DMS153 (cell line): Measurements from ENCODE around the gene AXL.
"Not testable (repeated sequence)": the region's sequence is repeated elsewhere in the genome, so short reads cannot be mapped to it uniquely, and the experiment has no call there.

Experiments
- DNase-seq: peaks from one replicate; lab custom pipeline; 2025; lab: John Stamatoyannopoulos, UW

Gene AXL

GRCh38 chr19:41218615-41219507 lies at the start of gene AXL:
Gene AXL, plus strand, starts transcription at chr19:41219223. Its CDS starts 170 bp downstream, at chr19:41219393.
- no peak for DNase-seq

GRCh38 chr19:41172297-41173164 lies 46.5 kb upstream of the AXL start:
- DNase-seq: no peak

DNA sequence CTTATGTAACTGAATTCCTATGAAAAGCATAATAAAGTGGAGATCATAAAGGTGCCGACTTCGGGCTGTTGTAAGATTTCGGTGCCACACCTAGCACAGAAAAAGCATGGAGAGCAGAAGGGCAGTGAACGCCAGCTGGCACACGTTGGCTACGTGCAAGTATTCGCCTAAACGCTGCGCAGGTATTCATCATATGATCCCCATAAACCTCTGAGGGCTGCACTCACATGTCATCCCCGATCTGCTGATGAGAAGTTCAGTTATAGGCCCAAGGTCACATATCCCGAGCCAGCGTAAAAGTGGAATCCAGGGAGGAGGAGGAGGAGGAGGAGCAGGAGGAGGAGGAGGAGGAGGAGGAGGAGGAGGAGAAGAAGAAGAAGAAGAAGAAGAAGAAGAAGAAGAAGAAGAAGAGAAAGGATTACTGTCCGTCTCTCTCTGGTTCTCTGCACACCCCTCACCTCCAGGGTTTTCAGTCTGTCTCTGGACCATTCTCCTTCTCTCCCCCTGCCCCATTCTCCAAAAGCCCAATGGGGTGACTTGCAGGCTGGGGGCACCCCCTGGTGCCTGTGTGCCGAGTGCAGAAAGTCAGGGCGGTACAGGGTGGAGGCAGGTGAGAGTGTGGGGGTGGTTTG lies 44.6 kb upstream of the AXL start:
- DNase-seq: no peak

DNA sequence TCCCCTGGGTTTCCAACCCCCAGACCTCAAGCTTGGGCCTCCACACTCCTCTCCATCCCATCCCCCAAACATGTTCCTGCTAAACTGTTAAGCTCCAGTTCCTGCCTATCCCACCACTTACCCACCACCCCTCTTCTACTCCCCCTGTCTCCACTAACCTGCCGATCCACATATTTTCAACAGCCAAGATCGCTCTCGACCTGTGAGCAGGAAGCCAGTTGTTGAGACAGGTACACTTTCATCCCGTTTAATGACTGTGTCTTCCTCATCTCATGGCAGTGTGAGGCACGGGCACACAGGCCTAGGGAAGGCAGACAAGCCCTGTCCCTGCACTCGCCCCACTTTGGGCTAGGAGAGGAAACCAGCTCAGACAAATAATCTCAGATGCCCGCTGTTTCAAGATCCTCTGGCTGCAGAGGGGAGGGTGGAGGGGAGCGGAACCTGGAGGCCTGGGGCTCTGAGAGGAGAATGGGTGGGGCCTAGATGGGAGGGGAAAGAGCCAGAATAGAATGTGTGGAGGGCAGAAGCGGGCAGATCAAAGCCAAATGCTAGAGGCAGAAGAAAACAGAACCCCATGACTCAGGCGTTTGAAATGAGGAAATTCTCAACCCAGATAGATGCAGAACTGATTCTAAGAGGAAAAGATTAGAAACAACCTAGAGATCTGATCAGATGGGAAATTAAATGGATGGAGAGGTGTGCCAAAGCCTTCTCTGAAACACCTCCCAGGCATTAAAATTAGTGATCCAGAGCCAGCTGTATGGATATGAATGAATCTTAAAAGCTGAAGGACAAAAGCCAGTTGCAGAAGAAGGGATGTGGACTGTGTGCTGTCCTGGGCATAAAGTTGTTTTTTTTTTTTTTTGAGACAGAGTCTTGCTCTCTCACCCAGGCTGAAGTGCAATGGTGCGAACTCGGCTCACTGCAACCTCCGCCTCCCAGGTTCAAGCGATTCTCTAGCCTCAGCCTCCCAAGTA lies 42.9 kb upstream of the AXL start:
- no peak for DNase-seq

- not testable (repeated sequence) for DNase-seq
These were observed 38.9 kb upstream of the AXL start for GRCh38 chr19:41180173-41180572.

DNA sequence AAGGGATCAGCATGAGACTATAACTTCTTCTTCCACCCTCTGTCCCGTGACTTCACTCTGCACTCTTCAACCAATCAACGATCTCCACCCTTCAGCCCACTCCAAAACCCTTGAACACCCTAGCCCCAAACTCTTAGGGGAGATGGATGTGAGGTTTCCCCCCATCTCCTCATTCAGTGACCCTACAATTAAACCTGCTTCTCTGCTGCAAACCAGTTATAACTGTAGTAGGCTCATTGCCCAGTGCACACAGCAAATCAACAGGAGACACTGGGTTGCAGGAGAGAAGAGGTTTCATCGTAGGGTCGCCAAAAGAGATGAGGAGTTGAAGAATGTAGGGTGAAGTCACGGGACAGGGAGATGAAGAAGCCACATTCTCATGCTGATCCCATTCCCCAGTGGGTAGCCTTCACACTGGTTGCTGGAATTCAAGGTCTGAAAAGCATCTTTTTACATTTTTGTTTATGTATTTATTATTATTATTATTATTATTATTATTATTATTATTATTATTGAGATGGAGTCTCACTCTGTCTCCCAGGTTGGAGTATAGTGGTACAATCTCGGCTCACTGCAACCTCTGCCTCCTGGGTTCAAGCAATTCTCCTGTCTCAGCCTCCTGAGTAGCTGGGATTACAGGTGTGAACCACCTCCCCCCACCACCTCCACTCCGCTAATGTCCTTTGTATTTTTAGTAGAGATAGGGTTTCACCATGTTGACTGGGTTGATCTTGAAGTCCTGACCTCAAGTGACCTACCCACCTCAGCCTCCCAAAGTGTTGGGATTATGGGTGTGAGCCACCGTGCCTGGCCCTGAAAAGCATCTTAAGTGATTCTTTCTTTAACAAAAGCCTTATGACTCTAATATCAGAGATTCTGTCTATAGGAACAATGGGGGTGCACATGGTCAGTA lies 31.8 kb upstream of the AXL start:
- no peak for DNase-seq

GRCh38 chr19:41187884-41188279 lies 31.1 kb upstream of the AXL start:
- DNase-seq: no peak

- no peak for DNase-seq
These were observed 29.5 kb upstream of the AXL start for GRCh38 chr19:41189425-41190065.

DNA sequence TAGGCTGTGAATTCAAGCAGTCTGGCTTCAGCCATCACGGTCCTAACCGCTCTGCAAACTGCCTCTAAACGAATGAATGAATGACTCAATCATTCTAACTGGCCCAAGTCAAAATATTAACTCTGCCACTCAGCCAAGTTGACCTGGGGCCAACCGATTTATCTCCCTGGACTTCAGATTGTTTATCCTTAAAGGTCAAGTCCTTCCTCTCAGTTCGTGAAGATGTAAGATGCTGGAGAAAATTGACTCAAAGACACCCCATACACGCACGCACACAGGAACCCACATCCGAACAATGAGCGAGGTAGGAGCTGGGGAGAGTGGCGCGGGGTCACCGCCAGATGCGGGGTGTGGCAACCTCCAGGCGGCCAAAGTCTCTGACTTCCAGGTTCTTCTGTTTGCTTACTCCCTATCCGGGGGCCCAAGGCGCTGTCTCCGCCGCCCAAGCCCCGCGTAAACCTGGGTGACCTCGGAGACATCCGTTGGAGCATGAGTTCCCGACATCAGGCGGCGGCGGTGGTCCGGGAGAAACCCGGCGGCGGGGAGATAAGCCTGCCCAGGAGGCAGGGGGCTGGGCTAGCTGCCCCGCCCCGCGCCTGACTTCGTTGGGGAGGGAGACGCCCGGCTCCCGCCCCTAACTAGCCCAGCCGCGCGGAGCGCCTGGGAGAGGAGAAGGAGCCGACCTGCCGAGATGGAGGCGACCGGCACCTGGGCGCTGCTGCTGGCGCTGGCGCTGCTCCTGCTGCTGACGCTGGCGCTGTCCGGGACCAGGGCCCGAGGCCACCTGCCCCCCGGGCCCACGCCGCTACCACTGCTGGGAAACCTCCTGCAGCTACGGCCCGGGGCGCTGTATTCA lies 26.2 kb upstream of the AXL start, which contains the start of gene CYP2S1:
TSS of gene CYP2S1 (plus strand) at position 646 of the 856 bp plus-strand sequence. CDS start at position 692, 46 bp downstream.
- DNase-seq: no peak

- DNase-seq: no peak
These were observed 25.4 kb upstream of the AXL start for GRCh38 chr19:41193430-41194156.

GRCh38 chr19:41194157-41194552 lies 24.9 kb upstream of the AXL start:
- DNase-seq: no peak

DNA sequence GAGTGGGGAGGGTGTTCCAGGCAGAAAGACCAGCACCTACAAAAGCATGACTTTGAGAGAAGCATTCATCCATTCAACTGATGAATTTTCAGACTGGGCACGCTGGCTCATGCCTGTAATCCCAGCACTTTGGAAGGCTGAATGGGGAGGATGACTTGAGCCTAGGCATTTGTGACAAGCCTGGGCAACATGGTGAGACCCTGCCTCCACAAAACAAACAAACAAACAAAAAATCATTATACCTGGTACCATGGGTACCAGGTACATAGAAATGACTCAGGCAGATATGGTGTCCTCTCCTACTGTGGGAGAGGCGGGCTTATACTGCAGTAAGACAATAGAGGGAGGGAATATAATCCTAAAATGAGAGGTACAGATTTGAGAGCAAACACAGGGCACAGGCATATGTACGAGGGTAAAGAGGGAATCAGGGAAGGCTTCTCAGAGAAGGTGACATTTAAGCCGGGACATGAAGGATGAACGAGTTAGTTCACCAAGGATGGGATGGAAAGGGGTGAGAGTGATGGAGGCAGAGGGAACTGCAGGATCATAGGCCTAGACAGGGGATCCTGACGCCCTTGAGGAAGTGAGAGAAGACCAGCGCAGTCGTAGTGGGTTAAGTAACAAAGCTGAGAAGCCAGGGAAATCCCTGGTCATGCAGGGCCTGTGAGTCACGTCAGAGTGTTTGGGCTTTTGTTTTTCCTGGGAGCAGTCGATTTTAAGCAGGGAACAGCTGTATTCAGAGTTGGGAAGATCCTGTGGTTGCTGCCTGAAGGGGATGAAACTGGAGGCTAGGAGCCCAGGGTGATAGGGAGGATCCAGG lies 23.1 kb upstream of the AXL start:
- DNase-seq: no peak

DNA sequence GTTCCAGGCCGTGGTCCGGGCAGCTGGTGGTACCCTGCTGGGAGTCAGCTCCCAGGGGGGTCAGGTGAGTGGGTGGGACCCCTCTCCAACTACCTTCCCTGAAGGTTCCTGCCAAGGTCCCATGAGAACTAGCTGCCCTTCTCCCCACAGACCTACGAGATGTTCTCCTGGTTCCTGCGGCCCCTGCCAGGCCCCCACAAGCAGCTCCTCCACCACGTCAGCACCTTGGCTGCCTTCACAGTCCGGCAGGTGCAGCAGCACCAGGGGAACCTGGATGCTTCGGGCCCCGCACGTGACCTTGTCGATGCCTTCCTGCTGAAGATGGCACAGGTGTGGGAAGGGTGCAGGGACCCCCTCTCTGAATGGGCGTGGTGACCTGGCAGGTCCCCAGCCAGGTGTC lies 20.5 kb upstream of the AXL start:
- no peak for DNase-seq

DNA sequence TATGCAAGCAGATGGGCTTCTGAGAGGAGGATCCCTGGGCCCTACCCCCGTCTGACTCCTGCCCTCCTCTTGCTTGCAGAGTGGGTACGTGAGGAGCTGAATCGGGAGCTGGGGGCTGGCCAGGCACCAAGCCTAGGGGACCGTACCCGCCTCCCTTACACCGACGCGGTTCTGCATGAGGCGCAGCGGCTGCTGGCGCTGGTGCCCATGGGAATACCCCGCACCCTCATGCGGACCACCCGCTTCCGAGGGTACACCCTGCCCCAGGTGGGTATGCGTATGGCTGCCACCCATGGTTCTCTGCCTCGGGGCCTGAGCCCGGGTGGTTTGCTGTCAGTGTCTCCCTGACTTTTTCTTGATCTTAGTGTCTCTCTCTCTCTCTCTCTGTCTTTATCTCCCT lies 15.7 kb upstream of the AXL start:
- no peak for DNase-seq

DNA sequence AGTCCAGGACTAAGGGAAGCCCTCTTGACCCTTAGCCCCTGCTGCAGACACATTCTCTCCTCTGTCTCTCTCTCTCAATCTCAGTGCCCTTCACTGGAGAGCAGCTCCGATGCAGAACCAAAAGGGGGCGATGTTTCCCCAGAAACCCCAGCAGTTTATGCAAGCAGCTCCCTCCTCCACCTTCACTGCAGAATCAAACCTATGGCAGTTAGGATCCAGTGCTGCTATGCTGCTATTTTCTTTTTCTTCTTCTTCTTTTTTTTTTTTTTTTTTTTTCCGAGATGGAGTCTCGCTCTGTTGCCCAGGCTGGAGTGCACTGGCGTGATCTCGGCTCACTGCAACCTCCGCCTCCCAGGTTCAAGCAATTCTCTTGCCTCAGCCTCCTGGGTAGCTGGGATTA lies 14.7 kb upstream of the AXL start:
- peak; percentile 38 for DNase-seq

GRCh38 chr19:41205995-41206394 lies 13.0 kb upstream of the AXL start:
- DNase-seq: no peak

DNA sequence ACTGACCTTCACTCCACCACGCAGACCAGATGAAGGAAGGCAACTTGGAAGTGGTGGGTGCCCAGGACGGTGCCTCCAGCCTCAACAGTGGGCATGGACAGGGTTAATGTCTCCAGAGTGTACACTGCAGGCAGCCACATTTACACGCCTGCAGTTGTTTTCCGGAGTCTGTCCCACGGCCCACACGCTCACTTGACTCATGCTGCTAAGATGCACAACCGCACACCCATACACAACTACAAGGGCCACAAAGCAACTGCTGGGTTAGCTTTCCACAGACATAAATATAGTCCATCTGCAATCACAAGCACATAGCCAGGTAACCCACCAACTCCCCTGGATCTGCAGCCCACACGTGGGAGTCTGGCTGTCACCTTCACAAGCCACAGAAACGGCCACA lies 12.6 kb upstream of the AXL start:
- no peak for DNase-seq
